HEK293 (cell line): ENCODE data around the gene GALNT2.

Experiments used
- CTCF ChIP-seq: fragments of 450-650 bp; formaldehyde crosslinking; IDR thresholded peaks from 2 replicates; pipeline ENCODE4 v1.5.1; 2016; ENCODE audit warnings: missing biosample characterization, missing genetic modification characterization
- INSM2 ChIP-seq: fragments of 450-650 bp; formaldehyde crosslinking; IDR thresholded peaks from 2 replicates; pipeline ENCODE4 v1.5.1; 2016; ENCODE audit warnings: missing biosample characterization, missing genetic modification characterization
- KLF16 ChIP-seq: fragments of 450-650 bp; formaldehyde crosslinking; IDR thresholded peaks from 2 replicates; pipeline ENCODE4 v1.5.1; 2017; ENCODE audit warnings: missing biosample characterization, missing genetic modification characterization
- PRDM1 ChIP-seq: fragments of 450-650 bp; formaldehyde crosslinking; IDR thresholded peaks from 2 replicates; pipeline ENCODE4; 2016; ENCODE audit warnings: missing biosample characterization, missing genetic modification characterization
- YY1 ChIP-seq: fragments of 450-650 bp; formaldehyde crosslinking; IDR thresholded peaks from 2 replicates; pipeline ENCODE4 v1.5.1; 2018; ENCODE audit warnings: missing biosample characterization, missing genetic modification characterization
- ZBTB21 ChIP-seq: fragments of 450-650 bp; formaldehyde crosslinking; IDR thresholded peaks from 2 replicates; pipeline ENCODE4 v1.5.1; 2017; ENCODE audit warnings: missing biosample characterization, missing genetic modification characterization
- ZBTB8A ChIP-seq: fragments of 450-650 bp; formaldehyde crosslinking; IDR thresholded peaks from 2 replicates; pipeline ENCODE4 v1.5.1; 2016; ENCODE audit warnings: missing biosample characterization, missing genetic modification characterization
- ZFP3 ChIP-seq: fragments of 450-650 bp; formaldehyde crosslinking; IDR thresholded peaks from 2 replicates; pipeline ENCODE4 v1.5.1; 2016; ENCODE audit warnings: low read depth, missing biosample characterization, missing genetic modification characterization
- ZNF10 ChIP-seq: fragments of 450-650 bp; formaldehyde crosslinking; IDR thresholded peaks from 2 replicates; pipeline ENCODE4 v1.5.1; 2017; ENCODE audit warnings: missing biosample characterization, missing genetic modification characterization
- ZNF184 ChIP-seq: fragments of 450-650 bp; IDR thresholded peaks from 2 replicates; pipeline ENCODE4 v1.5.1; 2018; ENCODE audit warnings: missing biosample characterization, mild to moderate bottlenecking, missing genetic modification characterization
- ZNF350 ChIP-seq: fragments of 450-650 bp; formaldehyde crosslinking; IDR thresholded peaks from 2 replicates; pipeline ENCODE4 v1.5.0; 2017; ENCODE audit warnings: missing biosample characterization, mild to moderate bottlenecking, missing genetic modification characterization
- ZNF701 ChIP-seq: fragments of 450-650 bp; formaldehyde crosslinking; IDR thresholded peaks from 2 replicates; pipeline ENCODE4 v1.5.1; 2016; ENCODE audit warnings: missing biosample characterization, missing genetic modification characterization
- ZNF747 ChIP-seq: fragments of 450-650 bp; formaldehyde crosslinking; IDR thresholded peaks from 2 replicates; pipeline ENCODE4 v1.5.1; 2016; ENCODE audit warnings: missing biosample characterization, missing genetic modification characterization
- ZNF776 ChIP-seq: fragments of 450-650 bp; formaldehyde crosslinking; IDR thresholded peaks from 2 replicates; pipeline ENCODE4 v1.5.0; 2017; ENCODE audit warnings: missing biosample characterization, missing genetic modification characterization, borderline replicate concordance

- TF ChIP-seq YY1 (no peak), ZNF350 (no peak), ZBTB8A (no peak), CTCF (no peak), PRDM1 (tag by site-specific recombination) (no peak), ZFP3 (tag by site-specific recombination) (no peak), ZNF184 (tag by site-specific recombination) (no peak), INSM2 (no peak), ZNF10 (tag by site-specific recombination) (no peak), ZNF747 (tag by site-specific recombination) (no peak), ZBTB21 (no peak), ZNF776 (tag by site-specific recombination) (no peak), ZNF701 (no peak), KLF16 (tag by site-specific recombination) (no peak)
Observed at GRCh38 chr1:230141797-230142607, 75.0 kb downstream of the GALNT2 start.
